Neuronal stem cell (in vitro differentiated cells): ENCODE measurements around the gene ZGLP1.
A peak's percentile ranks its signal among the peaks of the same experiment; 100 is the strongest.

Experiments used
- DNase-seq: peaks from one replicate; pipeline ENCODE4 v3.0.0-alpha.2; 2013; ENCODE audit warnings: low spot score
- H2AFZ ChIP-seq: one replicate; pipeline ENCODE4 v1.6.1; 2013; ENCODE audit warnings: mild to moderate bottlenecking, low read length, inconsistent platforms
- H2AK5ac ChIP-seq: 2 replicates; pipeline ENCODE4 v1.6.1; 2013; ENCODE audit warnings: low read depth, mild to moderate bottlenecking, inconsistent platforms, low read length, moderate library complexity, mixed read lengths
- H2BK120ac ChIP-seq: 2 replicates; pipeline ENCODE4 v1.6.1; 2013; ENCODE audit warnings: low read depth, mild to moderate bottlenecking, inconsistent platforms, low read length, moderate library complexity, mixed read lengths
- H2BK12ac ChIP-seq: one replicate; pipeline ENCODE4 v1.6.1; 2013; ENCODE audit warnings: low read length, inconsistent platforms
- H2BK15ac ChIP-seq: 2 replicates; pipeline ENCODE4 v1.6.1; 2013; ENCODE audit warnings: mild to moderate bottlenecking, low read length, inconsistent platforms, mixed read lengths
- H2BK5ac ChIP-seq: one replicate; pipeline ENCODE4 v1.6.1; 2013; ENCODE audit warnings: inconsistent platforms, mild to moderate bottlenecking, low read length, moderate library complexity
- H3K14ac ChIP-seq: one replicate; pipeline ENCODE4 v1.6.1; 2013; ENCODE audit warnings: low read length, inconsistent platforms
- H3K18ac ChIP-seq: 2 replicates; pipeline ENCODE4 v1.6.1; 2013; ENCODE audit warnings: low read length, inconsistent platforms
- H3K23ac ChIP-seq: 2 replicates; pipeline ENCODE4 v1.6.1; 2013; ENCODE audit warnings: low read depth, mild to moderate bottlenecking, mixed read lengths, low read length, inconsistent platforms; ENCODE audit not compliant: poor library complexity
- H3K27ac ChIP-seq: replicated peaks from 3 replicates; pipeline ENCODE4 v1.5.1; 2013; ENCODE audit warnings: low read length, inconsistent platforms
- H3K27me3 ChIP-seq, 3 experiments: 2 replicates each; pipeline ENCODE4 v1.6.1; 2013; ENCODE audit warnings: low read length in 3 of 3, mild to moderate bottlenecking in 2 of 3, inconsistent platforms in 1 of 3, low read depth in 1 of 3, mixed read lengths in 1 of 3, moderate library complexity in 1 of 3; ENCODE audit not compliant: control insufficient read depth in 3 of 3, insufficient read depth in 3 of 3
- H3K36me3 ChIP-seq, 2 donors: replicated peaks in 1 of 2; 2 replicates each; pipeline ENCODE4 v1.6.1; 2013; ENCODE audit warnings: low read length in 2 of 2; ENCODE audit not compliant: control insufficient read depth in 2 of 2, insufficient read depth in 2 of 2
- H3K4ac ChIP-seq: 2 replicates; pipeline ENCODE4 v1.6.1; 2013; ENCODE audit warnings: inconsistent platforms, mild to moderate bottlenecking, low read length, moderate library complexity
- H3K4me1 ChIP-seq, 2 donors: 1 replicate in 1 of 2; 2 replicates in 1 of 2; pipeline ENCODE4 v1.6.1; 2013; ENCODE audit warnings: low read length in 2 of 2, low read depth in 1 of 2; ENCODE audit not compliant: control insufficient read depth in 2 of 2, insufficient read depth in 1 of 2
- H3K4me2 ChIP-seq: one replicate; pipeline ENCODE4 v1.6.1; 2013; ENCODE audit warnings: mild to moderate bottlenecking, low read length, inconsistent platforms; ENCODE audit not compliant: insufficient read depth, poor library complexity, severe bottlenecking
- H3K4me3 ChIP-seq, 2 donors: 2 replicates each; pipeline ENCODE4 v1.5.1; 2013; ENCODE audit warnings: low read length in 2 of 2, mild to moderate bottlenecking in 2 of 2, inconsistent platforms in 1 of 2, moderate library complexity in 1 of 2
- H3K79me1 ChIP-seq: one replicate; pipeline ENCODE4 v1.6.1; 2013; ENCODE audit warnings: low read depth, mild to moderate bottlenecking, inconsistent platforms, low read length, moderate library complexity
- H3K9ac ChIP-seq: one replicate; pipeline ENCODE4 v1.6.1; 2013; ENCODE audit warnings: mild to moderate bottlenecking, low read depth, low read length, inconsistent platforms; ENCODE audit not compliant: poor library complexity
- H3K9me3 ChIP-seq, 2 donors: replicated peaks in 1 of 2; 2 replicates each; pipeline versions ENCODE3 to v1.6.1; 2013; ENCODE audit warnings: low read length in 2 of 2, mild to moderate bottlenecking in 2 of 2, inconsistent platforms in 1 of 2, low read depth in 1 of 2, mixed read lengths in 1 of 2, moderate library complexity in 1 of 2; ENCODE audit not compliant: control insufficient read depth in 2 of 2, insufficient read depth in 1 of 2
- H4K8ac ChIP-seq: one replicate; pipeline ENCODE4 v1.6.1; 2013; ENCODE audit warnings: low read depth, mild to moderate bottlenecking, inconsistent platforms, low read length, moderate library complexity
- H4K91ac ChIP-seq: one replicate; pipeline ENCODE4 v1.6.1; 2013; ENCODE audit warnings: low read length, low read depth, mild to moderate bottlenecking, inconsistent platforms; ENCODE audit not compliant: poor library complexity
- WGBS, 2 donors: extraction: QIAGEN DNeasy Blood & Tissue Kit; methylation state at CpG; one replicate each; pipeline ENCODE4 v1.1.7; 2013; ENCODE audit warnings: missing lambda C conversion rate in 2 of 2, mixed read lengths in 1 of 2; ENCODE audit not compliant: insufficient read length in 2 of 2, insufficient replicate concordance in 1 of 2; ENCODE audit errors: extremely low coverage in 2 of 2; 5-methylcytosine and 5-hydroxymethylcytosine counted together

Gene ZGLP1

DNA sequence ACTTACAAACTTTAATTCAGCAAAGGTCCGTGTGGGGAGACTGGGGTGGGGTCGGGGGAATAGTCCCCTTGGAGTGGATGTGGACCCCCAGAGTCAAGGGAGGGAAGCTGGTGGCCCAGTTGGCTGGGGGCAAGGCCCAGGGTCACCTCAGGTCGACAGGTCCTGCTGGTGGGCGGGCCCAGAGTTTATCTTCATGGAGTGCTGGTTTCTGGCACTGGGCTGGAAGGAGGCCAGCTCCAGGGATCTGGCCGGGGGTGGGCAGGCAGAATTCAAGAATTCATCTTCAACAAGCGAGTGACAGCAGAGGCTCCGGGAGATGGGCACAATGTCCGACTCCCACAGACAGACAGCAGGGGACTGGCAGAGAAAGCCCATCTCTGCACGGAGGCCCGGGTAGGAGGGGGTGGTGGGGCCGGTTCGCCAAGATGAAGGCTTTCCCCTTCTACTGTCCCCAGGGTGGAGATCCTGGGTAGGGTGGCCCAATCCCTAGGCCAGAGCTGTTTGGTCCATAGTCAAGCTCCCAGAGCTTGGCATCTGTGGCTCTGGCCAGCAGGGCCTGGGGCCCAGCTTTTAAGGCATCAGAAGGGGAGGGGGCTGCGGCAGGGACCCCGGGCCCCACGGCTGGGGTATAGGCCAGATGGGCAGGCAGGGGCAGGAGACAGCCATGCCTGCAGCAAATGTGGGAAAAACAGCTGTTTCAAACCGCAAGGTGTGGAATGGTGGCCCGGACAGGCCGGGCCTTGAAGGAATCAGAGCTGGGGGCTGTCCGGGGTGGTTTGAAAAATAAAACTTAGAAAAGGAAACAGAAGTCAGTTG is 6.8 kb upstream of the ZGLP1 start:
- no peak overlapping the region for H3K9ac ChIP-seq
- H4K91ac ChIP-seq: no peak overlapping the region
- H2BK120ac ChIP-seq: no peak overlapping the region
- peak overlapping the region; percentile 98 for H2AFZ ChIP-seq
- no peak overlapping the region for H3K23ac ChIP-seq
- H3K27me3 ChIP-seq: no peaks in the 10 kb centered on the region
- no peak overlapping the region for H3K18ac ChIP-seq
- H3K9me3 ChIP-seq: no peaks in the 10 kb centered on the region
- no peak overlapping the region for H2BK12ac ChIP-seq
- H2BK15ac ChIP-seq: no peak overlapping the region
- WGBS, 2 donors: no CpG with 5 or more reads among the region's 19 CpGs
- H3K79me1 ChIP-seq: peaks cover 6% of the 10 kb centered on the region
- peak overlapping the region; percentile 17 for H2AK5ac ChIP-seq
- H3K36me3 ChIP-seq: peaks cover 24 to 56% of the 10 kb centered on the region in 2 donors
- H3K4me2 ChIP-seq: no peak overlapping the region
- peak overlapping the region in 1 of 2 donors; percentile 71 for H3K4me3 ChIP-seq
- H3K14ac ChIP-seq: no peak overlapping the region
- no peak for DNase-seq
- H3K27ac ChIP-seq: no peak overlapping the region
- H3K4me1 ChIP-seq: peaks cover 0 to 2% of the 10 kb centered on the region in 2 donors
- H3K4ac ChIP-seq: no peak overlapping the region
- no peak overlapping the region for H2BK5ac ChIP-seq
- no peak overlapping the region for H4K8ac ChIP-seq

DNA sequence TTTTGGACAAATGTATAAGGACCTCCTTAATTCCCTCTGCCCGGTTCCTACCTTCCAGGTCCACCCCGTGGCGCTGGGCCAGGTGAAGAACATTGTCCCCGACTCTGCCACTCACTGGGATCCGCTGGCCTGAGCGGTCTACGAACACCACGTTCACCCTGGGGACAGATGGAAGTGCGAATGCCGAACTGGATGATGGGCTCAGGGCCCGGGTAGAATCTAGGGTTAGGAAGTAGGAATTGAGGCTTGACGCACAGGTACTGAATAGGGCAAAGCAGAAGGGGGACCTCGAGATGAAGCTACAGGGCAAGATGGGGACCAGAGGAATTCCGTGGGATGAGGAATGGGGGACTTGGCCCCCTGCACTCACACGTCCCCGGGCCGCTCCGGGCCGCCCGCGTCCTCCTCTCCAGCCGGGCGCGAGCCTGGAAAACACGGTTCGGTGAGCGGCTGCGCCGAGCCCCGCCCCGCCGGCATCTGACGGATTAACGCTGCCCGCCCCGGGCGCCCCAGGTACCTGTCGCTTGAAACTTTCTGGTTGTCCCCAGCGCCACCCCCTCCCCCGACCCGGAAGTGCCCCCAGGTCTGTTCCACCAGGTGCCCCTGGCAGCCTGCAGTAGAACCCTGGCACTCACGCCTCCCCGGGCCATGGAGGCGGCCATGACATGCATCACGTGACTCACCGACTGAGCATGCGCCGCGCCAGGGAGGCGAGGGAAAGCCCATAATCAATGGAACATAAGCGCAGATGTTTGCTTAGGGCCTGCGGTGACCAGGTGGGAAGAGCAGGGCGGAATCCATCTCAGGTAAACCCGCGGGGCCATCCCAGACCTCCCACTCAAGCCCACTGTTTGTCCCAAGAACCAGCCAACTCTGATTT is 6.0 kb upstream of the ZGLP1 start, which contains the start of gene FDX2:
Gene FDX2, minus strand, starts transcription at position 681 of the 880 bp plus-strand sequence. Its CDS starts 19 bp downstream, at position 662.
- Histone ChIP-seq H3K36me3 (peaks cover 23 to 54% of the 10 kb centered on the region in 2 donors), H2BK5ac (no peak within 1 kb of the TSS), H3K27ac (no peak within 1 kb of the TSS), H2AFZ (peak within 1 kb of the TSS; percentile 98), H3K23ac (peak within 1 kb of the TSS; percentile 5), H3K18ac (peak within 1 kb of the TSS; percentile 55), H3K4me1 (peaks cover 0 to 2% of the 10 kb centered on the region in 2 donors), H2AK5ac (peak within 1 kb of the TSS; percentile 17), H4K91ac (no peak within 1 kb of the TSS), H2BK120ac (no peak within 1 kb of the TSS), H2BK15ac (no peak within 1 kb of the TSS), H2BK12ac (no peak within 1 kb of the TSS), H3K4me2 (peak within 1 kb of the TSS; percentile 77), H3K4me3 (peak within 1 kb of the TSS; percentile 71 to 81), H3K14ac (no peak within 1 kb of the TSS), H3K27me3 (no peaks in the 10 kb centered on the region), H3K79me1 (peaks cover 6% of the 10 kb centered on the region), H3K4ac (no peak within 1 kb of the TSS), H4K8ac (no peak within 1 kb of the TSS), H3K9me3 (no peaks in the 10 kb centered on the region), H3K9ac (peak within 1 kb of the TSS; percentile 65)
- peak; percentile 86 for DNase-seq
- WGBS, 2 donors: no CpG with 5 or more reads among the region's 55 CpGs

DNA sequence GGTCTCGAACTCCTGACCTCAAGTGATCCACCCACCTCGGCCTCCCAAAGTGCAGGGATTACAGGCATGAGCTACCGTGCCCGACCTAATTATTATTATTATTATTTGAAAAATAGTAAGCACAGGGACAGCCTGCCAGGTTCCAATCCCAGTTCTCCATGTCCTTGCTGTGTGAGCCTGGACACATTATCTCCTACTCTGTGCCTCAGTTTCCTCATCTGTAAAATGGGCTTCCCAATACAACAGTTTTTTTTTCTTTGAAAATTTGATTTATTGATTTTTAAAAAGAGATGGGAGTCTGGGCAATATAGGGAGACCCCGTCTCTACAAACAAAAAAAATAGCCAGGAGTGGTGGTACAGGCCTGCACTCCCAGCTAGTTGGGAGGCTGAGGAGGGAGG is 3.3 kb downstream of the ZGLP1 start:
- no peak overlapping the region for H4K8ac ChIP-seq

More for the DNA sequence above, 3.3 kb downstream of the ZGLP1 start:
- Histone ChIP-seq H2BK15ac (no peak overlapping the region), H3K79me1 (no peaks in the 10 kb centered on the region), H3K18ac (no peak overlapping the region), H3K9me3 (no peaks in the 10 kb centered on the region), H3K36me3 (peaks cover 6 to 13% of the 10 kb centered on the region in 2 donors), H2BK12ac (no peak overlapping the region), H4K91ac (no peak overlapping the region), H3K27ac (no peak overlapping the region), H3K4me1 (no peaks in the 10 kb centered on the region), H3K9ac (no peak overlapping the region), H3K4ac (no peak overlapping the region), H3K23ac (no peak overlapping the region), H2BK5ac (no peak overlapping the region), H3K14ac (no peak overlapping the region), H3K4me2 (no peak overlapping the region), H3K27me3 (no peaks in the 10 kb centered on the region), H2AK5ac (no peak overlapping the region), H2BK120ac (no peak overlapping the region), H2AFZ (no peak overlapping the region), H3K4me3 (no peak overlapping the region)
- no CpG with 5 or more reads among the region's 5 CpGs for WGBS, 2 donors
- DNase-seq: no peak
